HepG2 (cell line): ENCODE results near the gene DGCR8. TPM values are rescaled to one million over a fixed set of nuclear protein-coding genes. Genes with fewer than 3 reads are reported as not detected.

ENCODE experiments used
- ATAC-seq: fragments of 200-7000 bp; cut with Tn5 transposase; 3 replicates; pipeline ENCODE4 v1.9.1; 2020; ENCODE audit warnings: mild to moderate bottlenecking, moderate library complexity
- BruUV-seq: library from RNA; stranded (reverse); fragments of 400-500 nt; replicated peaks from 2 replicates; lab custom pipeline; 2021; lab: Mats Ljungman, UMichigan
- CTCF ChIA-PET: fragments of 300-600 bp; formaldehyde crosslinking; extraction: SDS; loops from one replicate; lab custom pipeline; 2021; ENCODE audit warnings: low total read pairs, inconsistent platforms, low intra/inter-chr PET ratio; lab: Yijun Ruan, JAX
- POLR2A ChIA-PET: fragments of 350-600 bp; sonication (Branson Sonifier 250); formaldehyde crosslinking; loops from one replicate; lab custom pipeline; 2020; ENCODE audit warnings: antibody characterized with exemption, inconsistent platforms; lab: Yijun Ruan, JAX
- DNase-seq: peaks from one replicate; pipeline ENCODE4 v3.0.0-alpha.2; 2015; ENCODE audit warnings: low spot score
- FAIRE-seq: peaks from 3 replicates; lab custom pipeline; 2011; peaks lifted over from hg19 to GRCh38; lab: Jason Lieb, UNC
- H2AFZ ChIP-seq: one replicate; pipeline ENCODE4 v1.6.1; 2011; ENCODE audit warnings: low read length, inconsistent platforms
- H3K27ac ChIP-seq: fragments of 300-600 bp; 3 replicates; pipeline ENCODE4 v1.8.0; 2011; ENCODE audit warnings: mixed run types, mild to moderate bottlenecking, mixed read lengths, low read length, inconsistent platforms; ENCODE audit not compliant: insufficient read depth; ENCODE audit errors: extremely low read length
- H3K27me3 ChIP-seq, 2 experiments: fragments of 200-600 bp in 1 of 2; 2 replicates in 1 of 2; 3 replicates in 1 of 2; pipeline versions ENCODE4 v1.6.0 to v1.8.0; 2011; ENCODE audit warnings: low read length in 2 of 2, mild to moderate bottlenecking in 2 of 2, moderate library complexity in 2 of 2, inconsistent platforms in 1 of 2; ENCODE audit not compliant: insufficient read depth in 2 of 2, control insufficient read depth in 1 of 2
- H3K36me3 ChIP-seq, 2 experiments: fragments of 200-600 bp in 1 of 2; replicated peaks in 1 of 2; 2 replicates in 1 of 2; 3 replicates in 1 of 2; pipeline versions ENCODE4 v1.5.1 to v1.8.0; 2011; ENCODE audit warnings: low read length in 2 of 2, inconsistent platforms in 1 of 2; ENCODE audit not compliant: insufficient read depth in 2 of 2, control insufficient read depth in 1 of 2
- H3K4me1 ChIP-seq: 2 replicates; pipeline ENCODE4 v1.5.1; 2012; ENCODE audit warnings: low read length, inconsistent platforms; ENCODE audit not compliant: insufficient read depth
- H3K4me2 ChIP-seq: 2 replicates; pipeline ENCODE4 v1.6.0; 2011; ENCODE audit warnings: low read depth, low read length, inconsistent platforms
- H3K4me3 ChIP-seq, 3 experiments: fragments of 200-600 bp in 1 of 3; sonication (generic), shearing (Covaris generic) in 1 of 3; replicated peaks in 1 of 3; 2 replicates each; pipeline ENCODE4 v1.5.1; 2011 to 2016; ENCODE audit warnings: low read length in 3 of 3, inconsistent platforms in 2 of 3, low read depth in 2 of 3, mild to moderate bottlenecking in 2 of 3, control low read depth in 1 of 3, mixed read lengths in 1 of 3; ENCODE audit not compliant: insufficient read depth in 1 of 3
- H3K79me2 ChIP-seq: one replicate; pipeline ENCODE4 v1.6.1; 2011; ENCODE audit warnings: low read length, inconsistent platforms; ENCODE audit not compliant: insufficient read depth
- H3K9ac ChIP-seq: 2 replicates; pipeline ENCODE4 v1.6.0; 2011; ENCODE audit warnings: mild to moderate bottlenecking, low read depth, low read length, inconsistent platforms; ENCODE audit not compliant: insufficient read depth
- H3K9me3 ChIP-seq: 2 replicates; pipeline ENCODE4 v1.5.1; 2012; ENCODE audit warnings: mild to moderate bottlenecking, low read length
- H4K20me1 ChIP-seq: 2 replicates; pipeline ENCODE4 v1.6.0; 2011; ENCODE audit warnings: inconsistent platforms, mild to moderate bottlenecking, low read length, moderate library complexity; ENCODE audit not compliant: insufficient read depth
- ARNT2 ChIP-seq: sonication (generic); formaldehyde crosslinking; IDR thresholded peaks from 2 replicates; pipeline ENCODE4 v1.8.0; 2022; ENCODE audit warnings: mild to moderate bottlenecking, low read depth, missing genetic modification reagents, moderate library complexity
- CENPT ChIP-seq: sonication (generic); formaldehyde crosslinking; IDR thresholded peaks from 2 replicates; pipeline ENCODE4 v1.8.0; 2022; ENCODE audit warnings: low read depth, mild to moderate bottlenecking, moderate library complexity, missing genetic modification reagents
- KIAA2018 ChIP-seq: sonication (generic); formaldehyde crosslinking; IDR thresholded peaks from 2 replicates; pipeline ENCODE4 v1.5.0; 2020; ENCODE audit warnings: mild to moderate bottlenecking, missing genetic modification reagents, borderline replicate concordance
- POGZ ChIP-seq: sonication (generic); formaldehyde crosslinking; IDR thresholded peaks from 2 replicates; pipeline ENCODE4 v1.4.0; 2020; ENCODE audit warnings: mild to moderate bottlenecking, missing genetic modification reagents
- POLR2AphosphoS2 ChIP-seq: IDR thresholded peaks from 2 replicates; pipeline ENCODE4 v1.6.1; 2011; ENCODE audit warnings: low read depth, low read length, improper control_type of control experiment
- SOX6 ChIP-seq, 2 experiments: fragments of 450-650 bp in 1 of 2; sonication (generic) in 1 of 2; formaldehyde crosslinking in 1 of 2; IDR thresholded peaks; 2 replicates each; pipeline versions ENCODE4 v1.4.0 to v1.6.1; 2017 to 2020; ENCODE audit warnings: antibody characterized with exemption in 1 of 2, mild to moderate bottlenecking in 1 of 2, missing genetic modification reagents in 1 of 2
- WIZ ChIP-seq: sonication (generic); formaldehyde crosslinking; IDR thresholded peaks from 2 replicates; pipeline ENCODE4 v1.5.1; 2020; ENCODE audit warnings: mild to moderate bottlenecking, missing genetic modification reagents
- ZGPAT ChIP-seq: IDR thresholded peaks from 2 replicates; pipeline ENCODE4 v1.6.1; 2016; ENCODE audit warnings: mild to moderate bottlenecking
- ZNF10 ChIP-seq: sonication (generic); formaldehyde crosslinking; IDR thresholded peaks from 2 replicates; pipeline ENCODE4 v1.4.0; 2020; ENCODE audit warnings: mild to moderate bottlenecking, low read depth, missing genetic modification reagents, borderline replicate concordance
- ZNF230 ChIP-seq: sonication (generic); formaldehyde crosslinking; IDR thresholded peaks from 2 replicates; pipeline ENCODE4 v1.4.0; 2020; ENCODE audit warnings: mild to moderate bottlenecking, missing genetic modification reagents
- ZNF256 ChIP-seq: sonication (generic); formaldehyde crosslinking; conservative IDR thresholded peaks from 2 replicates; pipeline ENCODE4 v1.4.0; 2020; ENCODE audit warnings: missing genetic modification reagents
- ZNF607 ChIP-seq: sonication (generic); formaldehyde crosslinking; IDR thresholded peaks from 2 replicates; pipeline ENCODE4 v1.5.1; 2020; ENCODE audit warnings: missing genetic modification reagents, mild to moderate bottlenecking, borderline replicate concordance
- ZNF891 ChIP-seq: sonication (generic); formaldehyde crosslinking; IDR thresholded peaks from 2 replicates; pipeline ENCODE4 v1.5.0; 2020; ENCODE audit warnings: mild to moderate bottlenecking, missing genetic modification reagents
- WGBS: methylation state at CpG from one replicate; pipeline ENCODE4 v1.1.6; 2017; ENCODE audit warnings: low lambda C conversion rate; 5-methylcytosine and 5-hydroxymethylcytosine counted together
- in situ Hi-C: cut with HindIII; loops from 2 replicates; pipeline ENCODE4 v1.10.0; 2017; ENCODE audit warnings: low pct_unique_long_range_greater_than_20kb; ENCODE audit not compliant: extremely low pct_ligation_motif_present
- intact Hi-C: fragments of 100-400 bp; cut with micrococcal nuclease; formaldehyde crosslinking; loops from one replicate; pipeline ENCODE4 v1.10.0; 2022; ENCODE audit not compliant: unreplicated experiment
- polyA plus RNA-seq, 8 experiments: library from polyadenylated mRNA; depleted of rRNA in 3 of 8; stranded (reverse) in 7 of 8; unstranded in 1 of 8; fragments of >200 nt; fragmentation: Illumina TruSeq in 4 of 8; extraction: Trizol in 4 of 8; gene quantifications; 2 replicates each; pipeline versions ENCODE4 v1.2.1 to v1.2.3, GENCODE V29; 2011 to 2016; ENCODE audit warnings: low read depth in 4 of 8, missing spikeins in 1 of 8, mixed read lengths in 1 of 8; ENCODE audit not compliant: insufficient read depth in 1 of 8
- total RNA-seq, 5 experiments: library from RNA; depleted of rRNA; stranded (reverse); fragments of >200 nt; fragmentation: Illumina TruSeq; extraction: Trizol; gene quantifications; 2 replicates each; pipeline ENCODE4 v1.2.3, GENCODE V29; 2016; ENCODE audit warnings: low read depth in 1 of 5

DGCR8 gene
- total and polyA plus RNA-seq, 2 of the 13 experiments (the other 11 are each of a cell fraction or from before 2014, with no cell fraction given) = 10.2 to 23.2 TPM

- TF ChIP-seq KIAA2018 (CRISPR knock-in tag) (no peak), ZNF230 (CRISPR knock-in tag) (no peak)
Measured at GRCh38 chr22:20095521-20095920, 15.5 kb downstream of the DGCR8 start (continued).

- intact Hi-C loops = no loop called here
- no TSS peak for BruUV-seq
- POLR2A ChIA-PET = no interaction called here
- Histone ChIP-seq H2AFZ (no peak overlapping the region), H4K20me1 (no peaks in the 10 kb centered on the region), H3K9me3 (no peaks in the 10 kb centered on the region), H3K36me3 (peaks cover 38 to 89% of the 10 kb centered on the region in 2 experiments), H3K4me2 (no peak overlapping the region), H3K79me2 (peaks cover 13% of the 10 kb centered on the region), H3K9ac (no peak overlapping the region), H3K4me1 (peaks cover 4% of the 10 kb centered on the region; the same call in 1 of the 2 replicates), H3K27me3 (no peaks in the 10 kb centered on the region), H3K4me3 (no peak overlapping the region), H3K27ac (no peak overlapping the region)
- FAIRE-seq (no peak), ATAC-seq (no peak), DNase-seq (no peak)
- in situ Hi-C loops = no loop called here
- 99% methylated on average over 2 of the region's 2 CpGs for WGBS
- CTCF ChIA-PET = no interaction called here
- TF ChIP-seq POLR2AphosphoS2 (no peak), ZNF256 (no peak), SOX6 (IDR thresholded peaks at IDR 0.05) (no peak), SOX6 (CRISPR knock-in tag; IDR thresholded peaks at IDR 0.05) (no peak), POGZ (CRISPR knock-in tag) (no peak), ARNT2 (CRISPR knock-in tag) (no peak), ZNF891 (no peak), WIZ (no peak), CENPT (CRISPR knock-in tag) (no peak), ZNF10 (CRISPR knock-in tag) (no peak), ZNF607 (CRISPR knock-in tag) (no peak), ZGPAT (CRISPR knock-in tag) (no peak)
Measured at GRCh38 chr22:20096574-20097420, 16.8 kb downstream of the DGCR8 start.
